WTC11 (cell line): ENCODE data around the gene CDCA7L. TPM values are rescaled to one million over a fixed set of nuclear protein-coding genes. Genes with fewer than 3 reads are reported as not detected.
A peak's percentile ranks its signal among the peaks of the same experiment; 100 is the strongest.

Source experiments
- ATAC-seq: fragments of 200-7000 bp; cut with Tn5 transposase; 2 replicates; pipeline ENCODE4 v1.10.0; 2021; ENCODE audit warnings: mild to moderate bottlenecking, moderate library complexity
- CTCF ChIA-PET: fragments of 300-600 bp; sonication (Branson Sonifier 250); formaldehyde crosslinking; loops from one replicate; lab custom pipeline; 2021; ENCODE audit warnings: antibody characterized with exemption; lab: Charles Lee
- POLR2A ChIA-PET: fragments of 350-600 bp; sonication (Branson Sonifier 250); formaldehyde crosslinking; loops from one replicate; lab custom pipeline; 2021; ENCODE audit warnings: antibody characterized with exemption; lab: Charles Lee
- DNase-seq: peaks from one replicate; pipeline ENCODE4 v3.0.0; 2021; ENCODE audit warnings: low spot score
- H3K27ac Mint-ChIP-seq: 2 replicates; pipeline ENCODE4 v1.8.0; 2021; ENCODE audit warnings: mixed read lengths
- H3K27me3 Mint-ChIP-seq: 2 replicates; pipeline ENCODE4 v1.8.0; 2021; ENCODE audit warnings: low read depth, mild to moderate bottlenecking, moderate library complexity, mixed read lengths
- H3K36me3 Mint-ChIP-seq: 2 replicates; pipeline ENCODE4 v1.8.0; 2021; ENCODE audit warnings: mixed read lengths
- H3K4me1 Mint-ChIP-seq: 2 replicates; pipeline ENCODE4 v1.8.0; 2022; ENCODE audit warnings: mixed read lengths
- H3K4me3 Mint-ChIP-seq: 2 replicates; pipeline ENCODE4 v1.8.0; 2021; ENCODE audit warnings: mild to moderate bottlenecking, moderate library complexity, mixed read lengths
- H3K9me3 Mint-ChIP-seq: 2 replicates; pipeline ENCODE4 v1.8.0; 2021; ENCODE audit warnings: mixed read lengths
- ATF3 ChIP-seq: sonication (generic); formaldehyde crosslinking; conservative IDR thresholded peaks from 2 replicates; pipeline ENCODE4 v1.8.1; 2022; ENCODE audit warnings: mild to moderate bottlenecking, missing genetic modification reagents
- ATF6 ChIP-seq: sonication (generic); formaldehyde crosslinking; IDR thresholded peaks from 2 replicates; pipeline ENCODE4 v1.8.1; 2023; ENCODE audit warnings: mild to moderate bottlenecking, missing genetic modification reagents
- CDX4 ChIP-seq: fragments of 250-450 bp; sonication (Bioruptor Pico); IDR thresholded peaks from 2 replicates; pipeline ENCODE4 v1.9.0; 2021; ENCODE audit warnings: moderate library complexity, mild to moderate bottlenecking, inconsistent platforms, borderline replicate concordance
- EMX1 ChIP-seq: fragments of 250-450 bp; sonication (Bioruptor Pico); IDR thresholded peaks from 2 replicates; pipeline ENCODE4 v1.8.0; 2021; ENCODE audit warnings: mild to moderate bottlenecking
- FOXP1 ChIP-seq: sonication (generic); formaldehyde crosslinking; IDR thresholded peaks from 2 replicates; pipeline ENCODE4 v1.8.0; 2022; ENCODE audit warnings: missing genetic modification reagents, mild to moderate bottlenecking, moderate library complexity, borderline replicate concordance
- GRHL2 ChIP-seq: fragments of 250-450 bp; sonication (Bioruptor Pico); IDR thresholded peaks from 2 replicates; pipeline ENCODE4 v1.8.0; 2022; ENCODE audit warnings: mild to moderate bottlenecking, moderate library complexity; ENCODE audit not compliant: insufficient replicate concordance, severe bottlenecking
- NR1H2 ChIP-seq: sonication (generic); formaldehyde crosslinking; IDR thresholded peaks from 2 replicates; pipeline ENCODE4 v1.9.0; 2021; ENCODE audit warnings: mild to moderate bottlenecking, moderate library complexity, missing genetic modification reagents
- NR2C2 ChIP-seq: sonication (generic); formaldehyde crosslinking; IDR thresholded peaks from 2 replicates; pipeline ENCODE4 v1.8.0; 2022; ENCODE audit warnings: mild to moderate bottlenecking, missing genetic modification reagents
- NR3C1 ChIP-seq: sonication (generic); formaldehyde crosslinking; conservative IDR thresholded peaks from 2 replicates; pipeline ENCODE4 v1.8.1; 2023; ENCODE audit warnings: low read depth, mild to moderate bottlenecking, missing genetic modification reagents
- OVOL2 ChIP-seq: fragments of 250-450 bp; sonication (Bioruptor Pico); IDR thresholded peaks from 2 replicates; pipeline ENCODE4 v1.9.0; 2021; ENCODE audit warnings: mild to moderate bottlenecking, borderline replicate concordance
- SMAD4 ChIP-seq: sonication (generic); formaldehyde crosslinking; IDR thresholded peaks from 2 replicates; pipeline ENCODE4 v1.8.0; 2022; ENCODE audit warnings: mild to moderate bottlenecking, missing genetic modification reagents
- TEAD1 ChIP-seq: sonication (generic); formaldehyde crosslinking; IDR thresholded peaks from 2 replicates; pipeline ENCODE4 v1.8.0; 2022; ENCODE audit warnings: mild to moderate bottlenecking, missing genetic modification reagents
- ZNF219 ChIP-seq: sonication (generic); formaldehyde crosslinking; IDR thresholded peaks from 2 replicates; pipeline ENCODE4 v1.8.0; 2023; ENCODE audit warnings: missing genetic modification reagents, mild to moderate bottlenecking, borderline replicate concordance
- ZNF425 ChIP-seq: fragments of 250-450 bp; sonication (Bioruptor Pico); conservative IDR thresholded peaks from 2 replicates; pipeline ENCODE4 v1.9.0; 2021; ENCODE audit warnings: mild to moderate bottlenecking
- ZNF532 ChIP-seq: fragments of 250-450 bp; sonication (Bioruptor Pico); IDR thresholded peaks from 2 replicates; pipeline ENCODE4 v1.9.0; 2021; ENCODE audit warnings: mild to moderate bottlenecking, borderline replicate concordance
- ZNF671 ChIP-seq: fragments of 250-450 bp; sonication (Bioruptor Pico); IDR thresholded peaks from 2 replicates; pipeline ENCODE4 v1.8.0; 2021; ENCODE audit warnings: mild to moderate bottlenecking
- total RNA-seq: library from RNA; stranded (reverse); gene quantifications from 3 replicates; pipeline ENCODE4 v1.2.3, GENCODE V29; 2021
- TF ChIP-seq, protein P1 (sequence below): sonication (generic); formaldehyde crosslinking; IDR thresholded peaks from 2 replicates; pipeline ENCODE4 v1.8.1; 2022; ENCODE audit warnings: low read depth, missing genetic modification reagents, borderline replicate concordance

CDCA7L gene
- total RNA-seq, 1 experiment from 2014 or later = 161 TPM

DNA sequence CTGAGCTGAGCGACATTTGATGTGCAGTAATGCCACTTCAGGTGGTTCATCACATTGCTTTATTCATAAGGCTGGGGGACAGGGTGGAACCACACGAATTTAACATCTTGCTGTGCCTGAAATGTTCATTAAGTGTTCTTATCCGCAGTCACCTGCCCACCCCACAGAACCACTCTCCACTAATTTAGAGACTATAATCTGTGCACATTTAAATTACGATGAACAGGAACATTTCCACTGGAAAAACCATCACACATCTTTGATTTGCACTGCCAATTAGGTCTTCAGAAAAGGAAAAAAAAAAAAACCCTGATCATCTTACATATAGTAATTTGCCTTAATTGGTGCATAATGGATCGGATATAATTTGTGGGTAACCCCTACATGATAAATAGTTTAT, 2.3 kb downstream of the CDCA7L start:
- CTCF ChIA-PET = interaction anchor here (1.0 kb wide), 1 partner anchor 140 kb away, joined by 4 read pairs; no protein-coding TSS in a partner anchor
- peaks cover 8% of the 10 kb centered on the region for H3K36me3 Mint-ChIP-seq
- ATAC-seq = no peak
- H3K4me3 Mint-ChIP-seq = peak overlapping the region; percentile 84
- TF ChIP-seq CDX4 (CRISPR knock-in tag) = no peak
- no peak for TF ChIP-seq EMX1
- TF ChIP-seq TEAD1 (CRISPR knock-in tag) = no peak
- TF ChIP-seq FOXP1 (CRISPR knock-in tag) = no peak
- TF ChIP-seq NR2C2 = no peak
- no peak for TF ChIP-seq GRHL2 (CRISPR knock-in tag)
- TF ChIP-seq SMAD4 = no peak
- TF ChIP-seq, protein P1, sequence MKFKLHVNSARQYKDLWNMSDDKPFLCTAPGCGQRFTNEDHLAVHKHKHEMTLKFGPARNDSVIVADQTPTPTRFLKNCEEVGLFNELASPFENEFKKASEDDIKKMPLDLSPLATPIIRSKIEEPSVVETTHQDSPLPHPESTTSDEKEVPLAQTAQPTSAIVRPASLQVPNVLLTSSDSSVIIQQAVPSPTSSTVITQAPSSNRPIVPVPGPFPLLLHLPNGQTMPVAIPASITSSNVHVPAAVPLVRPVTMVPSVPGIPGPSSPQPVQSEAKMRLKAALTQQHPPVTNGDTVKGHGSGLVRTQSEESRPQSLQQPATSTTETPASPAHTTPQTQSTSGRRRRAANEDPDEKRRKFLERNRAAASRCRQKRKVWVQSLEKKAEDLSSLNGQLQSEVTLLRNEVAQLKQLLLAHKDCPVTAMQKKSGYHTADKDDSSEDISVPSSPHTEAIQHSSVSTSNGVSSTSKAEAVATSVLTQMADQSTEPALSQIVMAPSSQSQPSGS = no peak
- TF ChIP-seq ATF3 = no peak
- TF ChIP-seq ZNF671 = no peak
- TF ChIP-seq ATF6 = no peak
- TF ChIP-seq NR1H2 (CRISPR knock-in tag) = no peak
- no peak for TF ChIP-seq ZNF532 (CRISPR knock-in tag)
- TF ChIP-seq OVOL2 (CRISPR knock-in tag) = no peak
- no peak for TF ChIP-seq NR3C1
- TF ChIP-seq ZNF425 (CRISPR knock-in tag) = no peak
- TF ChIP-seq ZNF219 (CRISPR knock-in tag) = no peak
- TF ChIP-seq, all 79 proteins: peak for 0
- Mint-ChIP-seq H3K4me1 (peaks cover 72% of the 10 kb centered on the region), H3K9me3 (no peaks in the 10 kb centered on the region), H3K27ac (peak overlapping the region; percentile 69), H3K27me3 (no peaks in the 10 kb centered on the region)
- no peak for DNase-seq
- POLR2A ChIA-PET = no interaction called here
